T-helper 22 cell (primary cell): ENCODE data around the gene SOX3.

Experiments
- DNase-seq: peaks from one replicate; pipeline ENCODE4 v3.0.0-alpha.2; 2020; ENCODE audit warnings: low read depth

SOX3 gene

GRCh38 chrX:140495739-140496138 is 9.1 kb downstream of the SOX3 start:
- DNase-seq: no peak

GRCh38 chrX:140492066-140492994 is 12.5 kb downstream of the SOX3 start:
- DNase-seq: no peak

GRCh38 chrX:140480765-140481164 is 24.1 kb downstream of the SOX3 start:
- DNase-seq: no peak

- DNase-seq: no peak
These were observed 26.9 kb downstream of the SOX3 start for GRCh38 chrX:140477987-140478386.

- no peak for DNase-seq
These were observed 29.8 kb downstream of the SOX3 start for GRCh38 chrX:140475025-140475424.

- DNase-seq: no peak
These were observed 37.7 kb downstream of the SOX3 start for GRCh38 chrX:140467211-140467610.
